LHCN-M2 (cell line): ENCODE data around the gene CALN1. TPM values are rescaled to one million over a fixed set of nuclear protein-coding genes. Genes with fewer than 3 reads are reported as not detected.
"Not testable (repeated sequence)": the region's sequence is repeated elsewhere in the genome, so short reads cannot be mapped to it uniquely, and the experiment has no call there.

Experiments
- DNase-seq: peaks from one replicate; pipeline ENCODE4 v3.0.0-alpha.2; 2012; ENCODE audit warnings: low read depth
- total RNA-seq: library from RNA; depleted of rRNA; stranded (reverse); fragments of >200 nt; gene quantifications from 2 replicates; pipeline ENCODE4 v1.2.3, GENCODE V29; 2014

The CALN1 gene
- total RNA-seq, 1 experiment from 2014 or later: not detected

DNA sequence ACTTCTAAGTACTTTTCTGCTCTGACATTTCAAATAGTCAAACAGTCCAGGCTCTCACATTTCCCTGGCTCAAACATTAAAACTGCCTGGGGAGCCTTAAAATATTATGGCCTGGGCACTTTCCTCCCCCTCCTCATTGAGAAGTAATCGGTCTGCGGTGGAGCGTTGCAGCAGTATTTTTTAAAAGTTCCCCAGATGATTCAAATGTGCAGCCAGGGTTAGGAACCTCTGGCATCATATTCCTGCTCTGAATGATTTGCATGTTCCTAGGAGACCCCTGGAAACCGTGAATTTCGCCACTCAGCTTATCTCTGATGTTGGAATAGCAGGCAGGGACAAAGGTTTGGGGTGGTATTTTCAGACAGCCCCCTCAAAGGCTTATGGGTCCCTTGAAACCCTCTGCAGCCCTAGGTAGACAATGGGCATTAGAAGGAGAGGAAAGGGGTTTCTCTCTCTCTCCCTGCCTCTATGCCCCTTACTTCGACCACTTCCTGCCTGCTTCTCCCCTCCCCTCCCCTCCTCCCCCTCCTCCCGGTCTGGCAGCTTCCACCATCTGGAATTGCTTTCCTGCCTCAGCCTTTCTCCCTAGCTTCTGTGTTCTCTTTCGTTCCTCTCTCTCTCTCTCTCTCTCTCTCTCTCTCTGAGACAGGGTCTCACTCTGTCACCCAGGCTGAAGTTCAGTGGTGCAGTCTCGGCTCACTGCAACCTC lies 658.0 kb downstream of the CALN1 start:
- DNase-seq: no peak

DNA sequence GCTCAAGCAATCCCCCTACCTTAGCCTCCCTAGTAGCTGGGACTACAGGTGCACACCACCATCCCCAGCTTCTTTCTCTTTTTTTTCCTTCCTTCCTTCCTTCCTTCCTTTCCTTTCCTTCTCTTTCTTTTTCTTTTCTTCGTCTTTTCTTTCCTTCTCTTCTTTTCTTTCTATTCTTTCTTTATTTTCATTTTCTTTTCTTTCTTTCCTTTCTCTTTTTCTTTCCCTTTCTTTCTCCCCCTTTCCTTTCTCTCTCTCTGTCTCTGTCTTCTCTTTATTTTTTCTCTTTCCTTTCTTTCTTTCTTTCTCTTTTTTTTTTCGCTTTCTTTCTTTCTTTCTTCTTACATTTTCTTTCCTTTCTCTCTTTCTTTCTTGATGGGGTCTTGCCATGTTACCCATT lies 658.9 kb downstream of the CALN1 start:
- no peak for DNase-seq

DNA sequence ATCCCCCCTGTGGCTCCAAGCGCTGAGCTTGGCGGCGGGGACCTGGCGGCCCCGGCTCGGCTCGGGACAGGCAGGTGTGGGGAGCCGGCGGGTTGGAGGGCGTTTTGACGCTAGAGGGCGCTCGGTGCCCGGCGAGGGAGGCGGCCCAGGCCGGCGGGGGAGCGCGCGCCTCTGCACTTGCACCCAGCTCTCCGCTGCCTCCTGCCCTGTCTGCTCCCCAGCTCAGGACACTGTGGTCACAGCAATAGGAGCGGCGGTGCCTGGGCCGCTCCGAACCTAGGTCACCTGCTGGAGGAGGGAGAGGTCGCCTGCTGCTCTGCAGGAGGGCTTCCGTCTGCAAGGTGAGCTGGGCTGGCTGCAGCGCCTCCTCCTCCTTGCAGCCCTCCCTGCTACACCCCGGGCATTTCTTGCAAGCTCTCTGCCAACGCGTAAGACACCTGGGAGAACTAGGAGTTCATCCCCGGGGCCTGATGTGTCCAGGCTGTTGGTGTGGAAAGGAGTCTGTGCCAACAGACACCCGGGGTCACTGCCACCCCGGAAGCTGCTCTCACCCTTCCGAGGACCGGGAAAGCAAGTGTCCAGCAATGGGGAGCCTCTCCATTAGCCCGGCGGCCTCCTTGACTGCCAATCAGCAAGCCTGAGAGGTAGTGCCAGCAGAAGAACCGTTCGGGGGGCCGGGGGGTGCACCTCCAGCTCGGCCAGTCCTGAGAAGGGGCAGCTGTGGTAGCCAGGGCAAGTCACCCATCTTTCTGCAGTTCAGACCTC lies 659.8 kb downstream of the CALN1 start:
- DNase-seq: no peak

DNA sequence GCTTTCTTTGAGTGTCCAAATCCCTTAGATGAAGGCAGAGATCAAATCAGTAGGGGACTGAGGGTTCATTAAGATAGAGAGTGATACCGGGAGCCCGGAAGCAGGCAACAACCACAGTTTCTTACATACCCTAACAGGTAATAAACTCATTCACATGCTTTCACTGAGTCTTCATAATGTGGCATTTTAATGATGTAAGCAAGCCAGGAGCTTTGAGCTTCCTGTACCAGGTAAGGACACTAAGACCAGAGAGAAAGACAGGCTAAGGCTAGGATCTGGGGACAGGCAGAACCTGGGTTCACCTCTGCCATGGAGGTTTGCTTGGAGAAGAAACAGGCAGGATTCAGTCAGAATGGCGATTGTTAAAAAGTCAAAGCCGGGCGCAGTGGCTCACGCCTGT lies 661.8 kb downstream of the CALN1 start:
- no peak for DNase-seq

DNA sequence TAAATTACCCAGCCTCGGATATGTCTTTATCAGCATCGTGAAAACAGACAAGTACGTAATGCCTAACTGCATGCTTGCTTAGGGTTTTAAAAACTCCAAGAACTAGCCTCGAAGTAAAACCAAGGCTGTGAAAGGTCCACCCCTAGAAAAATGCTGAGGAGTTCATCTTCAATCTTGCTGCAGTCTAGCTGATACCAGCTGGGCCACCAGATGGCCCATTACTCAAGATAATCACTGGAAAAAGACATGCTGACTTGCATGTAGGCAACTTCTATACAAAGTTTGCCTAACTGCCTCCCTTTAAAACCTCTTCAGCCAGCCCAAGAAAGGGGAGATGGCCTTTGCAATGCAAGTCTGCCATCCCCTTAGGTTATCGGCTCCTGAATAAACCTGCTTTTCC lies 666.1 kb downstream of the CALN1 start:
- DNase-seq: no peak

DNA sequence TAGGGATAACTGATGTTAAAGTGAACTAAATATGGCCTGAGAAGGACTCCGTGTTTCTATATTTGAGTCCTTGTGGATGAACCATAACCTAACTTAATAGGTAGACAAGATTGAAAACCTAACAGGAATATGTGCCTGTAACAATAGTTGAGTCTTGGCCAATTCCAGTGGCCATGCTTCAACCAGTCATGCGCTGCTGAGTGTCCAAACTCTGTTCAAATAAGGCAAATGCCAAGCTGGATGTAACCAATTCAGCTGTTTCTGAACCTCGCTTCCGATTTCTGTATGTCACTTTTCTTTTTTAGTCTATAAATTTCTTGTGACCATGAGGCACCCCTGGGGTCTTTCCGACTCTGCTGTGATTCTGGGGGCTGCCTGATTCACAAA lies 672.0 kb downstream of the CALN1 start:
- no peak for DNase-seq

DNA sequence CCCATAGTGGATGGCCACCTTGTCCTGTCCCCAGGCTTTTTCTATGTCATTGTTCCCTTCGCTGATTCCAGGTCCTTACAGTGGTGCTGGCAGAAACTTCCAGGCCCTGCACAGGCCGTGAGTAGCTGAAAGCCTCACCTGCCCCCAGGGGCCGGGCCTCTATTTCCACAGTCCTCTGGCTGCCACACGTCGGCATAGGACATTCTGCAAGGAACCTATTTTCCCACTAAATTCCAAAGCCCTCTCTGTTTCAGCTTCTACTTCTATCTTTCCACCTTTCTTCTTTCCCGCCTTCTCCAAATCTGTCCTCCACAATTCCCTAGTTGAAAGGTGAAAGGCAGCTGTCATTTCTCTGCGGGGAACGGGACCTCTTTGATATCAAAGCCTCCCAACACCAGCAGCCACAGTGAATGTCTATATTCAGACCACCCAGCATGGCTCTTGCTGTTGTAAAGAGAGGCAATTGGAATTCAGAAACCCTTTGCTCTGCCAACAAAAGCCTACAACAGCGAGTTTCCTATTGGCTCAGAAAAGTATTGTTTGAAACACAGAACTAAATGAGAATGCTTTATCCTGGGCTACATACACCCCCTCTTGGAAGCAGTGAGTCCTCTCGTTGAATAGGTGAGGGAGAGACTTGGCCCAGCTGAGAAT lies 672.5 kb downstream of the CALN1 start:
- DNase-seq: no peak

DNA sequence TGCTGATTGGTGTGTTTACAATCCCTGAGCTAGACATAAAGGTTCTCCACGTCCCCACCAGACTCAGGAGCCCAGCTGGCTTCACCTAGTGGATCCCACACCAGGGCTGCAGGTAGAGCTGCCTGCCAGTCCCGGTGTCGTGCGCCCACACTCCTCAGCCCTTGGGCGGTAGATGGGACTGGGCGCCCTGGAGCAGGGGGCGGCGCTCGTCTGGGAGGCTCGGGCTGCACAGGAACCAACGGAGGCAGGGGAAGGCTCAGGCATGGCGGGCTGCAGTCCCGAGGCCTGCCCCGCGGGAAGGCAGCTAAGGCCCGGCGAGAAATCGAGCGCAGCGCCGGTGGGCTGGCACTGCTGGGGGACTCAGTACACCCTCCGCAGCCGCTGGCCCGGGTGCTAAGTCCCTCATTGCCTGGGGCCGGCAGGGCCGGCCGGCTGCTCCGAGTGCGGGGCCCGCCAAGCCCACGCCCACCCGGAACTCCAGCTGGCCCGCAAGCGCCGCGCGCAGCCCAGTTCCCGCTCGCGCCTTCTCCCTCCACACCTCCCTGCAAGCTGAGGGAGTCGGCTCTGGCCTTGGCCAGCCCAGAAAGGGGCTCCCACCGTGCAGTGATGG lies 674.1 kb downstream of the CALN1 start:
- DNase-seq: not testable (repeated sequence)

DNA sequence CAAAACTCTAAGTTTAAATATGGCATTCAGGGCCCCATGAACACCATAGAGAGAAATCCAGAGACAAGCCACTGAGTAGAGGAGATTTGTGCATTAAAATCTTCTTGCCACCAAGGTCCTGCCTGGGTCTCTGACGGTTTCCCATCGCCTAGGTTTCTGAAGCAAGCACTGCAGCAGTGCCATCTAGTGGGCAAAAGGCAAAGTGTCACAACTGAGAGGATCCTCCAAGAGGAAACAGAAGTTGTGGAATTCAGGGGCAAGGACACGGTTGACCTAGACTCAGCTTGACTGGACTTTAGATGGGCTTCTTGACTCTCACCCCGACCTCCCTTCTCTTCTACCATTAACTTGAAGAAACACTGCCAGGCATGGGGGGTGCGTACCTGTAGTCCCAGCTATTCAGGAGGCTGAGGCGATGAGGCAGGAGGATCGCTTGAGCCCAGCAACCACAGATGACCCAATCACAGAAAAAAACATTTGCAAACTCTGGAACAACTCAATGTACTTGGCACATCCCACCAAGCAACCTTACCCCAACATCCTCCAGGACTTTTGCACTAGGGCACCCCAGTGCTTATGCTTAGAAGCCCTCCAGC lies 676.1 kb downstream of the CALN1 start:
- DNase-seq: peak; percentile 59

DNA sequence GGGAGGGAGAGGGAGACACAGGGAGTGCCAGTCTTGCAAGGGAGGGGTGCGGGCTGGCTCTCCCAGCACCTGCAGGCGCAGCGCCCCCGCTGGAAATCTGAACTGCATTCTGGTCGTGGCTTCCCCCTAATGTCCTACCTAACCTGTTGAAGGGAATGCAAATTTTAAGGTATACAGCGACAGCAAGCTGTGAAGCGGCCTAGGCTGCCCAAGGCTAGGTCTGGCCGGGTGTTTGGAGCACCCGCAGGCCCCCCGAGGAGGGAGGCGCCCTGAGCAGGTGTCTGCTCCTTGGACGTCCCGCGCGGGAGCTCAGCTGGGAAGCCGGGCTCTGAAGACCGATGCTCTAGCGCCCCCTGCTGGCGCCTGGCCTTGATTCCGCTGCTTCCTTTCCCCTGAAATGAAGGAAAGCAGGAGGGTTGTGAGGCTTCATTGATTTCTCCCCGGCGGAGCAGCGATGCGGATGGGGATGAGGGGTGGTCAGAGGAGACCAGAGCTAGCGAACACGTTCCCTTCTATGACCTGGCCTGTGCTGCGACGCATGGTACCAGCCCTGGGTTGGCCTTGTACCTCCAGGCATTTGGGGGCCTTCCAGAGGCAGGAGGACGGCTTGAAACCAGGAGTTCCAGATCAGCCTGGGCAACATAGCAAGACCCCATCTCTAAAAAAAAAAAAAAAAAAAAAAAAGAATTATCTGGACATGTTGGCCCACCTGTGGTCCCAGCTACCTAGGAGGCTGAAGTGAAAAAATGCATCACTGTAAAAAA lies 678.8 kb downstream of the CALN1 start:
- peak; percentile 64 for DNase-seq

DNA sequence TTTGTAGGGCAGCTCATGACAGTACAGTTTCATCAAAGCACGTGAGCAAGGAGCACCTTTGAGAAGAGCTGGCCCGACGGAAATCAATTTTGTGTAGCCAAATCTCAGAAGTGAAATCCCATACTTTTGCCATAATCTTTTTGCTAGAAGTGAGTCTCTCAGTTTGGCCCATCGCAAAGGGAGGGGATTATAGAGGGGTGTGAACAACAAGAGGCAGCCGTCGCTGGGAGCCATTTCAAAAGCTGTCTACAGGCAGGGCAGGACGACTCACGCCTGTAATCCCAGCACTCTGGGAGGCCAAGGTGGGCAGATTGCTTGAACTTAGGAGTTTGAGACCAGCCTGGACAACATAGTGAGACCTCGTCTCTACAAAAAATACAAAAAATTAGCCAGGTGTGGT lies 680.4 kb downstream of the CALN1 start:
- no peak for DNase-seq
